GM12878 (cell line): ENCODE results near the gene CAVIN4. TPM values are rescaled to one million over a fixed set of nuclear protein-coding genes. Genes with fewer than 3 reads are reported as not detected.

Source experiments
- ATAC-seq: fragments of 200-7000 bp; cut with Tn5 transposase; 3 replicates; pipeline ENCODE4 v1.9.1; 2020; ENCODE audit warnings: mild to moderate bottlenecking, moderate library complexity
- BruUV-seq: library from RNA; stranded (reverse); fragments of 400-500 nt; replicated peaks from 2 replicates; lab custom pipeline; 2021; lab: Mats Ljungman, UMichigan
- CTCF ChIA-PET: fragments of 300-600 bp; sonication (Branson Sonifier 250); formaldehyde crosslinking; extraction: SDS; loops from one replicate; lab custom pipeline; 2021; ENCODE audit warnings: inconsistent platforms; lab: Yijun Ruan, JAX
- POLR2A ChIA-PET: fragments of 350-600 bp; formaldehyde crosslinking; extraction: SDS; loops from one replicate; lab custom pipeline; 2021; ENCODE audit warnings: inconsistent platforms; lab: Charles Lee
- RAD21 ChIA-PET: fragments of 300-600 bp; sonication (Branson Sonifier 250); formaldehyde crosslinking; loops from one replicate; lab custom pipeline; 2023; ENCODE audit warnings: antibody characterized with exemption; ENCODE audit not compliant: unreplicated experiment; lab: Charles Lee
- SMC1A ChIA-PET: fragments of 300-600 bp; sonication (Branson Sonifier 250); formaldehyde crosslinking; loops from one replicate; lab custom pipeline; 2023; ENCODE audit not compliant: unreplicated experiment, uncharacterized antibody; lab: Charles Lee
- DNase-seq: peaks from one replicate; pipeline ENCODE4 v3.0.0-alpha.2; 2011; ENCODE audit warnings: low read depth, low spot score
- FAIRE-seq: peaks from 3 replicates; lab custom pipeline; 2011; peaks lifted over from hg19 to GRCh38; lab: Jason Lieb, UNC
- H2AFZ ChIP-seq: 2 replicates; pipeline ENCODE4 v1.6.0; 2011; ENCODE audit warnings: low read depth, low read length, control low read depth; ENCODE audit not compliant: control insufficient read depth
- H3K27ac ChIP-seq: 2 replicates; pipeline ENCODE4 v1.5.1; 2011; ENCODE audit warnings: control low read depth; ENCODE audit not compliant: control insufficient read depth, insufficient read depth
- H3K27me3 ChIP-seq, 2 experiments: replicated peaks in 1 of 2; 2 replicates each; pipeline versions ENCODE4 v1.6.0 to v1.6.1; 2011; ENCODE audit warnings: low read length in 1 of 2; ENCODE audit not compliant: control insufficient read depth in 2 of 2, insufficient read depth in 2 of 2
- H3K36me3 ChIP-seq, 2 experiments: 2 replicates each; pipeline ENCODE4 v1.5.1; 2011; ENCODE audit warnings: low read length in 1 of 2; ENCODE audit not compliant: control insufficient read depth in 2 of 2, insufficient read depth in 2 of 2
- H3K4me1 ChIP-seq: 2 replicates; pipeline ENCODE4 v1.6.1; 2011; ENCODE audit warnings: mild to moderate bottlenecking, low read length, moderate library complexity, mixed read lengths; ENCODE audit not compliant: control insufficient read depth, insufficient read depth
- H3K4me2 ChIP-seq: 2 replicates; pipeline ENCODE4 v1.6.0; 2011; ENCODE audit warnings: control low read depth; ENCODE audit not compliant: control insufficient read depth, insufficient read depth
- H3K4me3 ChIP-seq: fragments of 200-600 bp; sonication (generic); 2 replicates; pipeline ENCODE4 v1.5.1; 2016
- H3K79me2 ChIP-seq: 2 replicates; pipeline ENCODE4 v1.6.0; 2011; ENCODE audit warnings: low read length; ENCODE audit not compliant: control insufficient read depth, insufficient read depth
- H3K9ac ChIP-seq: 2 replicates; pipeline ENCODE4 v1.8.0; 2011; ENCODE audit warnings: low read length, control low read depth, mixed read lengths; ENCODE audit not compliant: control insufficient read depth, insufficient read depth
- H3K9me3 ChIP-seq: replicated peaks from 3 replicates; pipeline ENCODE4 v1.5.1; 2011; ENCODE audit warnings: mild to moderate bottlenecking, low read length; ENCODE audit not compliant: control insufficient read depth, insufficient read depth
- H4K20me1 ChIP-seq: 2 replicates; pipeline ENCODE4 v1.6.0; 2011; ENCODE audit not compliant: control insufficient read depth, insufficient read depth
- ATF7 ChIP-seq: fragments of 450-650 bp; IDR thresholded peaks from 2 replicates; pipeline ENCODE4 v1.6.1; 2016; ENCODE audit warnings: low read depth, mild to moderate bottlenecking
- EZH2 ChIP-seq: IDR thresholded peaks from 2 replicates; pipeline ENCODE4 v1.6.1; 2012; ENCODE audit warnings: low read depth, mild to moderate bottlenecking, control low read depth, inconsistent platforms, low read length, borderline replicate concordance; ENCODE audit not compliant: control insufficient read depth
- MAX ChIP-seq: IDR thresholded peaks from 2 replicates; pipeline ENCODE4 v1.6.1; 2012; ENCODE audit warnings: low read depth, low read length, improper control_type of control experiment
- NKRF ChIP-seq: fragments of 450-650 bp; conservative IDR thresholded peaks from 2 replicates; pipeline ENCODE4 v1.6.1; 2017; ENCODE audit warnings: mild to moderate bottlenecking, moderate library complexity
- NRF1 ChIP-seq: conservative IDR thresholded peaks from 2 replicates; pipeline ENCODE4 v1.6.1; 2011; ENCODE audit warnings: mild to moderate bottlenecking, low read depth, low read length, improper control_type of control experiment
- POLR2A ChIP-seq: IDR thresholded peaks from 2 replicates; pipeline ENCODE4 v1.6.1; 2011; ENCODE audit warnings: low read depth, mild to moderate bottlenecking, low read length
- POLR2AphosphoS5 ChIP-seq: IDR thresholded peaks from 2 replicates; pipeline ENCODE4 v1.6.1; 2011; ENCODE audit warnings: mild to moderate bottlenecking, low read length, inconsistent platforms
- RELB ChIP-seq: fragments of 450-650 bp; IDR thresholded peaks from 2 replicates; pipeline ENCODE4 v1.6.1; 2017; ENCODE audit warnings: low read depth, mild to moderate bottlenecking, moderate library complexity
- TCF7 ChIP-seq: IDR thresholded peaks from 2 replicates; pipeline ENCODE4 v1.6.1; 2014; ENCODE audit warnings: antibody characterized with exemption, borderline replicate concordance
- USF1 ChIP-seq: IDR thresholded peaks from 2 replicates; pipeline ENCODE4 v1.6.1; 2011; ENCODE audit warnings: borderline replicate concordance, low read depth, mild to moderate bottlenecking, moderate library complexity, mixed read lengths, low read length; ENCODE audit not compliant: insufficient read depth; ENCODE audit errors: extremely low read length
- WRNIP1 ChIP-seq: IDR thresholded peaks from 2 replicates; pipeline ENCODE4 v1.6.1; 2011; ENCODE audit warnings: low read depth, low read length, improper control_type of control experiment, borderline replicate concordance
- ZNF274 ChIP-seq: IDR thresholded peaks from one replicate; pipeline ENCODE4 v1.8.0; 2011; ENCODE audit not compliant: insufficient read length, insufficient read depth
- ZNF384 ChIP-seq: IDR thresholded peaks from 2 replicates; pipeline ENCODE4 v1.6.1; 2012; ENCODE audit warnings: low read depth, mild to moderate bottlenecking, low read length, improper control_type of control experiment, borderline replicate concordance
- WGBS: methylation state at CpG from one replicate; pipeline ENCODE4 v1.1.6; 2016; ENCODE audit warnings: low lambda C conversion rate; ENCODE audit not compliant: insufficient replicate concordance, insufficient coverage; ENCODE audit errors: missing lambda C conversion rate; 5-methylcytosine and 5-hydroxymethylcytosine counted together
- in situ Hi-C: fragments of 300-500 bp; cut with MboI; formaldehyde crosslinking; loops from 9 replicates; pipeline ENCODE4 v1.14.3; 2018; ENCODE audit warnings: mixed read lengths
- intact Hi-C: fragments of 100-400 bp; cut with micrococcal nuclease; formaldehyde crosslinking; loops from one replicate; pipeline ENCODE4 v1.14.2; 2022; ENCODE audit not compliant: unreplicated experiment
- polyA plus RNA-seq, 11 experiments: library from polyadenylated mRNA; depleted of rRNA in 4 of 11; unstranded in 6 of 11; stranded (reverse) in 5 of 11; fragments of >200 nt; fragmentation: Nextera tagmentation in 4 of 11; fragmentation: Illumina TruSeq in 1 of 11; extraction: Ambion mirVana in 4 of 11; extraction: Trizol in 1 of 11; gene quantifications; 1 replicate in 1 of 11; 2 replicates in 10 of 11; pipeline versions ENCODE4 v1.2.1 to v1.2.3, GENCODE V29; 2011 to 2016; ENCODE audit warnings: inconsistent platforms in 2 of 11, missing spikeins in 2 of 11, low read depth in 1 of 11
- total RNA-seq, 4 experiments: library from RNA; depleted of rRNA in 3 of 4; stranded (reverse); fragments of >200 nt in 3 of 4; fragmentation: Illumina TruSeq in 1 of 4; extraction: Trizol in 1 of 4; gene quantifications; 2 replicates each; pipeline versions ENCODE4 v1.2.1 to v1.2.3, GENCODE V29; 2013 to 2021
- TF ChIP-seq, protein P1 (sequence below): fragments of 450-650 bp; formaldehyde crosslinking; IDR thresholded peaks from 2 replicates; pipeline ENCODE4 v1.4.0; 2022; ENCODE audit warnings: mild to moderate bottlenecking, moderate library complexity

The CAVIN4 gene
- total and polyA plus RNA-seq, 10 of the 15 experiments (the other 5 are each of a cell fraction or from before 2014, with no cell fraction given) = 0.04 to 0.13 (median 0.08) TPM; not detected in 3

GRCh38 chr9:100540327-100540726 is 37.6 kb upstream of the CAVIN4 start:
- Histone ChIP-seq H3K36me3 (no peaks in the 10 kb centered on the region), H3K4me2 (no peak overlapping the region), H4K20me1 (no peaks in the 10 kb centered on the region), H2AFZ (no peak overlapping the region), H3K27ac (no peak overlapping the region), H3K9me3 (no peaks in the 10 kb centered on the region; the same call in 2 of the 3 replicates), H3K79me2 (no peaks in the 10 kb centered on the region), H3K27me3 (no peaks in the 10 kb centered on the region), H3K4me3 (no peak overlapping the region), H3K4me1 (no peaks in the 10 kb centered on the region), H3K9ac (no peak overlapping the region)
- BruUV-seq = no TSS peak
- SMC1A ChIA-PET = interaction anchor here (1.2 to 1.4 kb wide), 2 partner anchors 18 to 30 kb away, joined by 3 to 4 read pairs; no protein-coding TSS in a partner anchor
- RAD21 ChIA-PET = no interaction called here
- FAIRE-seq = no peak
- no peak for DNase-seq
- POLR2A ChIA-PET = no interaction called here
- CTCF ChIA-PET = no interaction called here
- intact Hi-C loops = no loop called here
- in situ Hi-C loops = no loop called here
- 36% methylated on average over 11 of the region's 12 CpGs for WGBS
- no peak for ATAC-seq
- TF ChIP-seq RELB (no peak), POLR2AphosphoS5 (no peak), NKRF (no peak), ATF7 (no peak), USF1 (no peak), WRNIP1 (no peak), ZNF384 (no peak), POLR2A (no peak), TCF7 (no peak), MAX (no peak), EZH2 (no peak), NRF1 (no peak), ZNF274 (no peak)
- TF ChIP-seq, protein P1, sequence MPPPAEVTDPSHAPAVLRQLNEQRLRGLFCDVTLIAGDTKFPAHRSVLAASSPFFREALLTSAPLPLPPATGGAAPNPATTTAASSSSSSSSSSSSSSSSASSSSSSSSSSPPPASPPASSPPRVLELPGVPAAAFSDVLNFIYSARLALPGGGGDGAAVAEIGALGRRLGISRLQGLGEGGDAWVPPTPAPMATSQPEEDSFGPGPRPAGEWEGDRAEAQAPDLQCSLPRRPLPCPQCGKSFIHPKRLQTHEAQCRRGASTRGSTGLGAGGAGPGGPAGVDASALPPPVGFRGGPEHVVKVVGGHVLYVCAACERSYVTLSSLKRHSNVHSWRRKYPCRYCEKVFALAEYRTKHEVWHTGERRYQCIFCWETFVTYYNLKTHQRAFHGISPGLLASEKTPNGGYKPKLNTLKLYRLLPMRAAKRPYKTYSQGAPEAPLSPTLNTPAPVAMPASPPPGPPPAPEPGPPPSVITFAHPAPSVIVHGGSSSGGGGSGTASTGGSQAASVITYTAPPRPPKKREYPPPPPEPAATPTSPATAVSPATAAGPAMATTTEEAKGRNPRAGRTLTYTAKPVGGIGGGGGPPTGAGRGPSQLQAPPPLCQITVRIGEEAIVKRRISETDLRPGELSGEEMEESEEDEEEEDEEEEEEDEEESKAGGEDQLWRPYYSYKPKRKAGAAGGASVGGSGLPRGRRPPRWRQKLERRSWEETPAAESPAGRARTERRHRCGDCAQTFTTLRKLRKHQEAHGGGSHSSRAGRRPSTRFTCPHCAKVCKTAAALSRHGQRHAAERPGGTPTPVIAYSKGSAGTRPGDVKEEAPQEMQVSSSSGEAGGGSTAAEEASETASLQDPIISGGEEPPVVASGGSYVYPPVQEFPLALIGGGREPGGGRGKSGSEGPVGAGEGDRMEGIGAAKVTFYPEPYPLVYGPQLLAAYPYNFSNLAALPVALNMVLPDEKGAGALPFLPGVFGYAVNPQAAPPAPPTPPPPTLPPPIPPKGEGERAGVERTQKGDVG = no peak
